CD4-positive, alpha-beta T cell treated with Interleukin-15 for 1 hour (primary cell): ENCODE results near the gene STK35.

Experiments
- DNase-seq: peaks from one replicate; pipeline ENCODE4 v3.0.0-alpha.2; 2020

The STK35 gene

DNA sequence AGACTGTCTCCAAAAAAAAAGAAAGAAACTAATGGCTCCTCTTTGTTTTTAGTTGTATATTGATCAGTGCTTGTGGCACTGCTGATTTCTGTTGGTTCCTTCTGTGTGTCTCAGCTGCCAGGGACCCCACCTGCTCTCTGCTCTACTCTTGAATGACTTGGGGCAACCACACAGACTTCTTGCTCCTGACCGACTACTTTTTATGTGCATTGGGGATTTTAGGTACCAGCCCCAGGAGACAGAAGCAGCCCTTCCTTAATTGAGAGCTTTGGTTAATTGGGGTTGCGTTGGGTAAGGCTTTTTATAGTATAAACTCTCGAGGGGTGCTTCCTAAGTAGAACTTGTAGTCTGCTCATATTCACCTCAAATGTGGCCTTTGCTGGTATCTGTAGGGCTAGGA is 6.9 kb downstream of the STK35 start:
- DNase-seq: no peak

- DNase-seq: no peak
These were observed 7.4 kb downstream of the STK35 start for GRCh38 chr20:2108987-2109386.

DNA sequence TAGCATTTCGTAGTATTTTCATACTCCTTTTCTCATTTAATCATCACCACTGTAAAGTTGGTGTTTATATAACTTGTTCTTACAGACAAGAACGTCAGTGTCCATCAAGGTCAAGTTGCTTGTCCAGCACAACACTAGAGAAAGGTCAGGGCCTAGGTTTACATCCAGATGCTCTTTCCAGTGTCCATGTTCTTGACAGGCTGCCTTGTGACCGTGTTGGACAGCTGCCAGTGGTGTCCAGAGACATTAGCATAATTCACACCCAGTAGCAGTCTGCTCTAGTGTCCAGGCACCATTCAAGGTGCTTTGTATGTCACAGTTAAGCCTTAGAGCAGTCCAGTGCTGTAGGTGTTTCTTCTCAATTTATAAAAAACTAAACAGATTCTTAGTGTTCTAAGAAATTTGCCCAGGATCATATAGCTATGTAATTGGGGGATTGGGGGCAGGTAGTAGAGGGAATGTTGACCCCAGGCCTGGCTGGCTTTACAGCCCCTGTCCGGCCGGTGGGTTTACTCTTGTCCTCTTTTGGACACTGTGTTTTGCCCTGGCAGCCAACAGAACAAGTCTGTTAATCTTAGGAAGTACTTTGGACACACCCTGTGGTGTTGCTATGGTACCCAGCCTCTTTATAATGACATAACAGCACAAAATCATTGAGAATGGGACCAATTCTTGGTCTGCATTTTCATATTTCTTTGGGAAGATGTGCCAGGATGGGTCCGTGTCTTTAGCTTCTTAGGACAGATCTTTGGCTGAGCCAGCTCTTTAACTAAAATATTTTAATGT is 8.0 kb downstream of the STK35 start:
- DNase-seq: no peak

- no peak for DNase-seq
These were observed 11.3 kb downstream of the STK35 start for GRCh38 chr20:2112910-2113309.

GRCh38 chr20:2114127-2114959 is 12.7 kb downstream of the STK35 start:
- DNase-seq: no peak

DNA sequence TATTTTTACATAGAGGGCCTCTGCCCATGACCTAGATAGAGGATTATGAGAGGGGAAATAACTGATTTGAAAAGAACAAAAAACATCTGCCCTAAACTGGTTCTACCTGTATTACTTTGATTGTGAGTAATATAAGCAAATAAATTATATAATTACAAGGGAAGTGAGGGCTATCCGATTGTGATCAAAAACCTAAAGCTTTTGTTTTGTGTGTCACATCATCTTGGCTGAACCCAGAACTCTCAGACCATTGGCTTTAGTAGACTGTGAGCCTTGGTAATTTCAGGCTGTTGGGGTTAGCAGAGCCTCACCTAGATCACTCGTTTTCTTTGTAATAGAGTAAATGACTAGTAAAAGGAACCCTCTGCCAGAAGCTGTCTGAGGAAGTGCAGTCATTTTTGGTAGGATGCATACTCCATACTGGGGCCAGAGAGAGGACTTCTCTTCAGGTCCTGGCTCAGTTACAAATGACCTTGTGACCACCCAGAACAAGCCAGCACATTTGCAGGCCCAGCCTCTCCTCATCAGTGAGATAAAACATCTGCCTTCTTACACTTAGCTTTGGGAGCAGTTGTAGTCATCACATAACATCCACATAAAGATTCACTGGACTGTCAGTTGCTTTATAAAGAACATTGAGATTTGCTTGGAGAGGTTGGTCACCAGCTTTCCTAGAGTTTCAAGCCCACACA is 13.5 kb downstream of the STK35 start:
- no peak for DNase-seq

- no peak for DNase-seq
These were observed 14.7 kb downstream of the STK35 start for GRCh38 chr20:2116170-2116940.

DNA sequence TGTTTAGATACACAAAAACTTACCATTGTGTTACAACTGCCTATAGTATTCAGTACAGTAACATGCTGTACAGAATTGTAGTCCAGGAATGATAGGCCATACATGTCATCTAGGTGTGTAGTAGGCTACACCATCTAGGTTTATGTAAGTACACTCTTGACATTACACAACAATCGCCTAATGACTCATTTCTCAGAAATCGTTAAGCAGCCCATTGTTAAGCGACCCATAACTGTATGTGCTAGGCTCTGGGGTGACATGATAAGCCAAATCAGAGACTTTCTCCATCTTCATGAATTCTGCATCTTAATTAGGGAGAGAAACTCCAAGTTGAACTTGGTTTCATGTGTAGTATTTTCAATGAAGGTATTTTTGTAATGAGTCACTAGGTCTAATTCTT is 17.2 kb downstream of the STK35 start:
- DNase-seq: no peak

GRCh38 chr20:2122936-2123335 is 21.3 kb downstream of the STK35 start:
- no peak for DNase-seq

GRCh38 chr20:2123720-2124119 is 22.1 kb downstream of the STK35 start:
- DNase-seq: no peak

- no peak for DNase-seq
These were observed 23.1 kb downstream of the STK35 start for GRCh38 chr20:2124564-2125213.

- DNase-seq: no peak
These were observed 24.0 kb downstream of the STK35 start for GRCh38 chr20:2125474-2126112.

DNA sequence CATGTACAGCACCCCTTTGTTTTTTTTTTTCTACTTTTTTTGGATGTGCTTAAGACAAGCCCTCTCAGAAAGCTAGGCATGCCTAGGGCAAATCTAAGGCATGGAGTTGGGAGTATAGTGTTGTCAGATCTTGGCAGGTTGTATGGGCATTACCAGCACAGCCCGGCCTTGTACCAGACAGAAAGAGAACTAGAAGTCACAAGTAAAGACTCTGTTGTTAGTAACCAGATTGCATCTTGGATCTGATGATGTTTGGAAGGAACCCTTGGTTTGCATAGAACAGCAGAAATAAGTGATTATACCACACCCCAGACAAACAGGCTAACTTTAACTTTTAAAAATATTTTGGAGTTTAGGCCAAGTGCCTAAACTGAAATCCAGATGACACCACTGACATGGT is 25.6 kb downstream of the STK35 start:
- no peak for DNase-seq

- no peak for DNase-seq
These were observed 26.9 kb downstream of the STK35 start for GRCh38 chr20:2128542-2128941.

DNA sequence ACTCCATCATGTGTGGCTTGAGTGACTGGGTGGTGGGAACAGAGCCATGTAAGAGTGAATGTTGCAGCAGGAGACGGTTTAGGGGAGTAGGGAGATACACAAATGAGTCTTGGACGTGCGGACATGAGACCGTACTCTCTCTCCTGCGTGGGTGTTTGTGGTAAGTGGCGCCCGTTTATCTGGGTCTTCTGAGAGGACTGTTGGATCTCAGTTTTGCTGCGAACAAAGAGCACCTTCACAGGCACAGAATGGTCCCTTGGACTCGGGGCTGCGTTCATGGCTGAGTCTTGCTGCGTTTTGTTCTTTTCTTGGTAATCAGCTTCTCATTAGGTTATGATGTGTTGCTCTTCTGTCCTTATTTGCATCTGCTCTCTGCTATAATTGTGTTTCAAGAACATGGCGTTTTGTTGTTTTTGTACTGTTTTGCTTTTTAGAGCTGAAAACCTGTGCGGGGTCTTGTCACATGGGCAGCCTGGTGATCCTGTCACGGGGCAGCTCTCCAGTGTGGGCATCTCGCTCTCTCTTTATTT is 28.5 kb downstream of the STK35 start:
- DNase-seq: no peak

GRCh38 chr20:2130683-2131082 is 29.1 kb downstream of the STK35 start:
- DNase-seq: no peak

GRCh38 chr20:2131366-2131765 is 29.7 kb downstream of the STK35 start:
- no peak for DNase-seq

- no peak for DNase-seq
These were observed 30.9 kb downstream of the STK35 start for GRCh38 chr20:2132461-2132901.

GRCh38 chr20:2133318-2134183 is 31.9 kb downstream of the STK35 start:
- no peak for DNase-seq

GRCh38 chr20:2135013-2135412 is 33.4 kb downstream of the STK35 start:
- no peak for DNase-seq
